HG02798 (cell line): ENCODE results near the gene OPTC.
A peak's percentile ranks its signal among the peaks of the same experiment; 100 is the strongest.

Source experiments
- ATAC-seq: cut with Tn5 transposase; IDR thresholded peaks from one replicate; pipeline ENCODE4 v1.9.1; 2021; ENCODE audit warnings: mild to moderate bottlenecking; ENCODE audit not compliant: unreplicated experiment, poor library complexity

The OPTC gene

DNA sequence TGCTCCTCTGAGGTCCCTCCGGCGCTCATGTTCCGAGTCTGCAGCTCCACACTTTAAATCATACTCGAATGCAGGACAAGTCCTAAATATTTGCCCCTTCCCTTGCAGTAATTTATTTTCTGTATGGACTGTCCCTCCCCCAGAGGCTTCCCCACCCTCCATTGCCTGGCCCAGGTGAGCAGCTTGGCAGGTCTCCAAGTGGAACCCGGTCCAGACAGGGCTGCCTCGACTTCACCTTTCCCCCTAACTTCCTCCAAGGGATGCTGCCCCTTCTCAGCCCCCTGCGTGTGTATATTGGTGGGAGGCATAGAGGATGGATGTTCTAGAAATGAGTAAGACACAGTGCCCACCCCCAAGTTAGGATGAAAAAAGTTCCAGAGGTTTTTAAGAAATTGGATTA is 5.4 kb upstream of the OPTC start:
- ATAC-seq: no peak

DNA sequence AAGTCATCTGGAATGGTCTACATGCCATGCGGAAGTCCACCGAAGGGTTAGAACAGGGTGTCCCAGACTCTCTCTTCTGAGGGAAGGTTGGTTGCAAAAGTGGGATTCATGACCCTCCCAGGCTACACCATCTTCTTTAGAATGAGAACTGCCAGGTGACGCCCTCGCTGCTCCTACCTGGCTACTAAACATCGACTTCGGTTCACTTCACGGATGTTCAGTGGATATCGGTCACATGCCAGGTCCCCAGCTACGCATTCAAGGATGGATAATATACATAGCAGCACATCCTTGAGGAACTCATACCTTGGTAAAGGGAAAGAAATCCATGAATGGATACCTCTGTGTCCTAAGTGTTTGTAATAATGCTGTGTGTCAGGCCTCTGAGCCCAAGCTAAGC is 3.3 kb upstream of the OPTC start:
- ATAC-seq: no peak

DNA sequence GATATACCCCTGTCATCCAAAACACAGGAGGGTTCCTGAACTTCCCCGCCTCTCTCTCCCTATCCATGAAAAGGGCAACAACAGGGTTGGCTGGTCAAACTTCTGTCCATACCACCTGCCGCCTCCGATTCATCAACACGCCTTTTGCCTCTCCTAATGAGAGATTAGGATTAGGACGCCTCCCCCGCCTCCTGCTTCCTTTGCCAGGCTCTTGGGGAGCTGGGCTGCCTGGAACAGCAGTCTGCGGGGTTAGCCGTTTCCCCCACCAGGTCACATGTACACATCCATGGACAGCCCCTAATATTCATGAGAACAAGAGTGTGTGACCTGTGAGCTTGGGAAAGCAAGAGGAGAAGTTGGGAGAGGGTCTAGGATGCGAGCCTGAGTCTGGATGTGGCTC is 2.3 kb upstream of the OPTC start:
- no peak for ATAC-seq

DNA sequence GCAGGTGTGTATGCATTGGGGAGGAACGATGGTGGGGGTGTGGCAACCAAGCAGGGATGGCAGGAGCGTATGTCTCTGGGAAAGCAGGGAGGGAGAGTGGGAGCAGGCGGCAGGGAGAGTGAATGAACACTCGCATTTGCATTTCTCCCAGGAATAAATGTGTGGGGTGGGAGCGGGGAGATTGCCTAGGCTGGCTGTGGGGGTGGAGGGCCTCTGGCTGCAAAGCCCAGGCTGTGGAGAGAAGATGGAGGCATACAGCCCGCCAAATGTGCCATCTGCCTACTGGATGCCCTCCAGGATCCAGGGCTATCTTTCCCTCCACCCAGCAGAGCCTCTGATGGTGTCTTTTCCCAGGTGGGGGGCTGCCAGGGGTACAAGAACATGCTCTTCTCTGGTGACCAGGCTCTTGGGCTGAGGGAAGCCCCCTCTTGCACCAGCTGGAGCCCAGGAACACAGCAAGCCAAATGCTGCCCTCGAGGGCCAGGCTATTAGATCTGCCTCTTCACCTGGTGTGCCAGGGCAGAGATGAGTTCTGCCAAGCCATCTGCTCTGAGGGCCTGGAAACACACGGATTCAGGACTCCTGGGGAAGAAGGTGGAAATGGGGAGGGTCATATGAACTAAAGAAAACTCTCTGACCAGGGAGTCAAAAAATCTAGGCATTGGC is 1.7 kb upstream of the OPTC start:
- no peak for ATAC-seq

DNA sequence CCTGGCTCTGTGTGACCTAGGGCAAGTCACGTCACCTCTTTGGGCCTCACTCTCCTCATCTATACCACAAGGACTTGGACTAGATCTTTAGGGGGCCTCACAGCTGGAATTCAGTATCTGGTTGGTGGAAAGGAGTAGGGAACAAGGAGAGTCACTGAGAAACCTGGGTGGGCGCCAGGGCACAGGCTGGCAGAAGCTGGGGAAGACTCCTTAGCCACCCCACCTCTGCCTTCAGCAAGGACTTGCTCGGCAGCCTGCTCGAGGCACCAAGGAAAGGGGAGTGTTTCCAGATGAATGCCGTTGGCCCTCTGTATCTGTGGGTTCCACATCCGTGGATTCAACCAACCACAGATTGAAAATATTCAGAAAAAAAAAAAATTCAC is 1.2 kb upstream of the OPTC start:
- ATAC-seq: no peak

DNA sequence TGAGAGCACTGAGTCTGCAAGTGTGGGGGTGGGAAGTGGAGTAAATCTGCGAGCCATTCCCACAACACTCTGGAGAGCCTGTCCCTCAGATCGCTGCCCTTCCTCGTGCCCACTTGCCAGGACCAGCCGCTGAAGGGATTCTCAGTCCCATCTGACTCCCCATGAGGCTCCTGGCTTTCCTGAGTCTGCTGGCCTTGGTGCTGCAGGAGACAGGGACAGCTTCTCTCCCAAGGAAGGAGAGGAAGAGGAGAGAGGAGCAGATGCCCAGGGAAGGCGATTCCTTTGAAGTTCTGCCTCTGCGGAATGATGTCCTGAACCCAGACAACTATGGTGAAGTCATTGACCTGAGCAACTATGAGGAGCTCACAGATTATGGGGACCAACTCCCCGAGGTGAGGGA is 1.9 kb downstream of the OPTC start:
- no peak for ATAC-seq

DNA sequence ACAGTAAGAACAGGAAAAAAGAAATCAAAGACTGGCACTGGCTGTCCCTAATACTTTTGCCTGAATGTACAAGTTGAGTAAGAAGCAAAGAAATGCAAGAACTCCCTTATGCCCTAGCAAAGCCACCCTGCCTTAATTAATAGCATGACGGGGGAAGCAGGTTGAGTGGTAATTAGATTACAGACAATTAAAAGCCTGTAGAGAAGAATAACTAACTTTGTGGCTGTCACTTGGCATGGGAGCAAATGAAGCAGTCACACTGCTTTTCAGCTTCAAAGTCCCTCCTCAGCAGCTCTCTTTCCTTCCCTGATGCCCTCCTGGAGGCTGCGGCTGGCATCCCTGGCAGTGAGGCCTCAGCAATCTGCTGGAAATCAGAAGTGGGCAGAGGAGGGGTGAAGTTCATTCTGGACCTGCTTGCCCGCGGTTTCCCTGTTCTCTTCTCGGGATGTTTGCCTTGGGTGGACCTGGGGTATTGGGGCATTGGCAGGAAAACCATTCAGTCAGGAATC is 3.4 kb downstream of the OPTC start:
- ATAC-seq: no peak

DNA sequence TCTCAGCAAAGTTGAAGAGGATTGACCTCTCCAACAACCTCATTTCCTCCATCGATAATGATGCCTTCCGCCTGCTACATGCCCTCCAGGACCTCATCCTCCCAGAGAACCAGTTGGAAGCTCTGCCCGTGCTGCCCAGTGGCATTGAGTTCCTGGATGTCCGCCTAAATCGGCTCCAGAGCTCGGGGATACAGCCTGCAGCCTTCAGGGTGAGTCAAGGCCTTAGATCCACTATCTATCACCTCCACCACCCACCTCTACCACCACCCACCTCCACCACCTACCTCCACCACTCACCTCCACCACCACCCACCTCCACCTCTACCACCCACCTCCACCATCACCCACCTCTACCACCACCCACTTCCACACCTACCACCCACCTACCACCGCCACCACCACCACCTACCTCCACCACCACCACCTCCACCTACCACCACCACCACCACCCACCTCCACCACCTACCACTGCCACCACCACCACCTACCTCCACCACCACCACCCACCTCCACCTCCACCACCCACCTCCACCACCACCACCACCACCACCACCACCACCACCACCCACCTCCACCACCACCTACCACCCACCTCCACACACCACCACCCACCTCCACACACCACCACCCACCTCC is 5.8 kb downstream of the OPTC start:
- ATAC-seq: no peak

DNA sequence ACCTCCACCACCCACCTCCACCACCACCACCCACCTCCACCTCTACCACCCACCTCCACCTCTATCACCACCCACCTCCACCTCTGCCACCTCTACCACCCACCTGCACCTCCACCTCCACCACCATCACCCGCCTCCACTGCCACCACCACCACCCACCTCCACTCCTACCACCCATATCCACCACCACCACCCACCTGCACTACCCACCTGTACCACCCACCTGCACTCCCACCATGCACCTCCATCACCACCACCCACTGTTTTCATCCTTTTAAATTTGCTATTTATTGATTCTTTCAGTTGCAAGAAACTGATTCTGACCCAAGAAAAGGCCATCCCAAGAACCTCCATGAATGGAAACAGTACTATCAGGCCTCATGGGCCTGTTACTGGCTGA is 6.3 kb downstream of the OPTC start:
- no peak for ATAC-seq

DNA sequence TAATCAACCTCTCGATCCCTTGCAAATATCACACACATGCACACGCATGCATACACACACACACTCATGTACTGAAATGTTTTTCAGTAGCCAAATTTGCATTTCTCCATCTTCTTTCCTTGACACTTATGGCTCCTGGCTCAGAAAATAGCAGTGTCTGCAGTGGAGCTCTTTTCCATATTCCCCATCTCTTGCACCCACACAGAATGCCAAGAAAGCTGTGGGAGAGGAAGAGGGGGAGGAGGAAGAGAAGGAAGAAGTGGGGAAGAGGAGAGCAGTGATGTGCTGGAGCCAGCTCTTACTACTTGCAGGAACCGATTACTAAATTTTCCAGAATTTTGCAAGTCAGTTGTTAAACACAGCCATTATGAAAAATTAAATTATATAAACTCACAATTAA is 9.9 kb downstream of the OPTC start:
- no peak for ATAC-seq

DNA sequence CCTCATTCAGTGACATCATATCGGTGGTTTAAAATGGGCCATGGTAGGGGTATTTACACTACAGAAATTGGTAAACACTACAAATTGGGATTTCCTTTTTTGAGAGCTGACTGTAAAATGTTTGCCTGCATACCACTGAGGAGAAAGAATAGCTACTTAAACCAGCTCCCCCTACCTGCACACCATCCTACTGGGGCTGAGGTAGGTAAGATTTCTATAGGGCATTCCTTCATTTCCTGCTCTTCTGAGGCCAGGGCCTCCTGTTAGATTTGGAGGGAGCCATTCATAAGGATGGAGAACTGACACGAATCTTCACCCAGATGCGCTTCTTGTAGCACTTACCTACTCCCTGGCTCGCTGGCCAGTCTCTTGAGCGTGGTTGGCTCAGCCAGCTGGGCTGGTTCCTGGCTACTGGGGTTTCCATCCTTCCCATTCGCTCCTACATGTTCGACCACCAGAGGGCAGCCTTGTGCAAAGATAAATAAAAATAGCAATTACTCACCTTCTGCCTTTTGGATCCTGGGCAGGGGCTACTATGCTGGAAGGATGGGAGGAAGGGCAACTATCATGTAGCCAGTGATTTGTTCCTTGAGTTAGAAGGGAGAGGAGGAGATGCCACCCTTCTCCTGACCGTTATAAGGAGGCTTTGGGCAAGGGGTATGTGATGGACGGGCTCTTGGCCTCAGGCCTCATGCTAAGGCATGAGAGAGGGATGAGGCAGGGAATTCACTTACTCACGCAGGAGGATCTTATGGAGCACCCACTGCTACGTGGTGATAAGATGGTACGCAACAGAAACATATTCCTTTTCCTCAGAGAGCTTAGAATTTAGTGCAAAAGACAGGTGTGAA is 10.7 kb downstream of the OPTC start:
- peak; percentile 53 for ATAC-seq

DNA sequence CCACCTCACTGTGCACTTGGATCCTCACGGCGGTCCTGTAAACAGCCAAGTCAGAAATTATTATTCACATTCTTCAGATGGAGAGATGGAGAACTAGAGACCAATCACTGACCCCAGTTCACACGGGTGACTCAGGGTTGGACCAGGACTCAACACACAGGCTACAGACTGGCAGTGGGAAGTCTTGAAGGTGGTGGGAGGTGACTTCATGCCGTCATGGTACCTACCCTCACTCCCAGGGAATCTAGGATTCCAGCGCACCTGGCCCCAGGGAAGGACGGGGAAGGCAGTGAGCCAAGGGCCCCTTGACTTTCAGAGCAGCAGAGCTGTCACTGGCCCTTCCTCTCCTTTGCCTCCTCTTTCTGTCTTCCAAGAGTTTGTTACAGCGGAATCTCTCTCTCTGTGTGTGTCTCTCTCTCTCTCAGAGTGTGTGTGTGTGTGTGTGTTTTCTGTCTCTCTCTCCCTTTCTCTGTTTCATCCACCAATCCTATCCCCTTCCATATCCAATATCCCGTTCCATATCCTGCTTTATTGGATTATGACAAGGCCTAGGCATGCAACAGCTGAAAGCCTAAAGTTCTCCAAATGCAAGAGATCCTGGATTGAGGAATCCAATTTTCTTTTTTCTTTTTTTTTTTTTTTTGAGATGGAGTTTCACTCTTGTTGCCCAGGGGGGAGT is 11.7 kb downstream of the OPTC start:
- ATAC-seq: no peak

DNA sequence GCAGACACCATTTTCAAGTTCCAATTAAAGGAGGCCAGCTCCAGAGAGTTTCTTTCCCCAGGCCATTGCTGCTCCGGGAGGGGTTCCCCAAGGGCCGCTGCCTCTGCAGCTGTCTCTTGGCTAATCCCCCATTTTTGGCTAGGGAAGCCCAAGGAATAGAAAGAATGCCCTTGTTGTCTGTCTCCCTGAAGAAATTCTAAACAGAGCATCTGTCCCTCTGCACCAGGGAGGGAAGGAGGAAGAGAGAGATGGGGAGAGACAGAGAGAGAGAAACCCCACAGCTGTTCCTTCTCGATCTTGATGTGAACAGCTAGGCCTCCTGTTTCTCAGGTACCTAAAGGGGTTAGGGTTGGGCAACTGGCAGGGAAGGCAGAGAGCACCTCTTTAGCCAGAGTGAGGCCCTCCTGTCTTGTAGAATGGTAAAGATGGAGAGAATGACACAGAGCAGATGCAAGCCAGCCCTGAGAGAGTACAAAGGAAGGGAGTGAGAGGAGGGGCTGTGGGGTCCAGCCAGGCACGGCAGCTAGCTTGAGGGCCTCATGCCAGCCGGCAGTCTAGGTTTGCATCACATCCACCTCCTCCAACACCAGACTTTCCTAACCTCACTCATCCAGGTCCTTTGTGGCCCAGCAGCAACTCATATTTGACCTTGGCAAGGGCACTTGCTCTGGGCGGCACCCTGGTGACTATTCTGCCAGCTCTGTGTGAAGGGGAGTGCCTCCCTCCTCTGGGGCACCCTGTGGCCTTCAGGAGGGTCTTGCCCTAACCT is 13.1 kb downstream of the OPTC start:
- ATAC-seq: no peak

DNA sequence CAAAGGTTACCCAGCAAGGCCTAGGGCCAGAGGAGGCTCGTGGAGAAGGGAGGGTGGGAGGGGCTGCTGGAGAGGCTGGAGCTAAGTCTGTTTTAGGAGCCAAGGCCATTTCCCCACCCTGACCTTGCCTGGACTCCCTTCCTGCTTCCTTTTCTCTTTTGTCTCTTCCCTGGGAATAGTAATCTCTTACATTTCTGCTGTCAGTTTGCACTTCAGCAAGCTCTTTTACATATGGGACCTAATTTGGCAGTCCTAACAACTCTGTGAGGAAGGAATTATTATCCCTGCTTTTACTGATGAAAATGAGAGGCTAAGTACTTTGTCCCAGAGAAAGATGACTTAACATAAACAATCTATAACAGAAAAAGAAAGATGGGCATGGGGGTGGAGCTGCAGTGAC is 13.8 kb downstream of the OPTC start:
- ATAC-seq: no peak

DNA sequence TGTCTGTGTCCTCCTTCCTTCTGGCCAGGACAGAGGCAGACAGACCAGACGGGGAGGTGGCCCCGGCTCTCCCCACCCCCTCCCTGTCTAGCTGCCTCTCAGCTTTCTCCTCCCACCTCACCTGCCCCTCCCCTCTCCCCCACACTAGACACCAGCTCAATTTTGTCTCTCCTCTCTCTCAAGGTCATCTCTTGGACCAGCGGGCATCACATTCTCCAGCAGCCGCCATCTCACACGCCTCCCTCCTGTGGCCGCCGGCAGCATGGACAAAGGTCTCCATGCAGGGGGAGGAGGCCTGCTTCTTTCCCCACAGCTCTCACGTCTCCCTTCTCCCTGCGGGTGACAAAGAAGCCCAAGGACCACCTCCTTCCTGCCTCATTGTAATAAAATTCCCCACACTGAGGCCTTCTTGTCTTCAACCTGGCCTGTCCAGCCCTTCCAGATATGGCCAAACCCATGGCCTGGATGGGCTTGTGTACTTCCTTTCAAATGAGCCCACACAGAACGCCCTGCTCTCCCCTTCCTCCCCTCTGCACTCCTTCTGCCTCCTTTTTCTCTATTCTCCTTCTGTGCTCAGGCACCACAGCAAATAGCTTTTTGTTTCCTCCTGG is 14.6 kb downstream of the OPTC start:
- ATAC-seq: no peak

DNA sequence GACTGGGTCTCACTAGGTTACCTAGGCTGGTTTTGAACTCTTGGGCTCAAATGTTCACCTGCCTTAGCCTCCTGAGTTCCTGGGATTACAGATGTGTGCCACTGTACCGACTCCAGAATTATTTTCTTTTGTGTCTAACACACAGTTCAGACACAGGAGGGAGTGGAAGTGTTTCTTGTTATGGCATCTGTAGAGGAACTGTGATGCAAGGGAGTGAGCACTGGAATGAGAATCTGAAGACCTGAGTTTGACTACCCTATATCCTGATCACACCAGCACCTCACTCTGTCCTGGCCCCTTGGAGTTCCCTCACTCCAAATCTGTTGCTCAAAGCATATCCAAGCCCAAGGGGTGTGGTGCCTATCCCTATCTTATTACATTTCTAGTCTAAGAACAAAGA is 15.2 kb downstream of the OPTC start:
- ATAC-seq: no peak

DNA sequence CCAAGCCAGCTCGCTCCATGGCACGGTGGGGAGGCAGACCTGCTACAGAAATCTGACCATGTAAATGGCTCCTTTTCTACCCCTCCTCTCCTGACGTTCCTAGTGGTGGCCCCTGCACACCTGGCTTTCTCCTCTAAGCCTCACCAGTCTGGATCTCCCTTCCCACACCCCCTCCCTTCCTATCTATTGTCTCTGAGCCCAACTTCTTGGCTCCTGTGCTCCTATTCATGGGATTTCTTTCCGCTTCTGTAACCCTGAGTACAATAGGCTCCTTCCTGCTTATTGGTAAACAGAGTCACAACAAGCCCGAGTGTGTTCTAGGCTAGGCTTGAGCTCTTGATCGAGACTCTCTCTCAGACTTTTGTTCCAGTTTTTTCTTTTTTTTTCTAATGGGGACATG is 17.6 kb downstream of the OPTC start:
- no peak for ATAC-seq

DNA sequence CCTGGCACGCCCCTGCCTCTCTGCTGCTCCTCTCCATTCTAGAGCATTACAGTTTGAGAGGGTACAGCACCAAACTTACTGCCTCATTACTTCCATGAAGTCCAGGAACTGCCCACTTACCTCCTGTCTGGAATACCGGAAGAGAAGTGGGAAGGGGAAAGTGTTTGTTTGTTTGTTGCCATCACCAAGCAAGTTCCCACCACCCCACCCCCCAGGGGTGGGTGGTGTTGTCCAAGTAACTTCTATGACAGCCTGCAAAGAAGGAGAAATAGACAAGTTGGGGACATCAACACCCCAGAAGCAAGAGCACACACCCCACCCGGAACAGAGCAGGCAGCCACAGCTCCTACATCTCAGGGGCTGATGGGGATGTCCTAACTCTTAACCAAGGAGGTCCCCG is 18.0 kb downstream of the OPTC start:
- no peak for ATAC-seq

DNA sequence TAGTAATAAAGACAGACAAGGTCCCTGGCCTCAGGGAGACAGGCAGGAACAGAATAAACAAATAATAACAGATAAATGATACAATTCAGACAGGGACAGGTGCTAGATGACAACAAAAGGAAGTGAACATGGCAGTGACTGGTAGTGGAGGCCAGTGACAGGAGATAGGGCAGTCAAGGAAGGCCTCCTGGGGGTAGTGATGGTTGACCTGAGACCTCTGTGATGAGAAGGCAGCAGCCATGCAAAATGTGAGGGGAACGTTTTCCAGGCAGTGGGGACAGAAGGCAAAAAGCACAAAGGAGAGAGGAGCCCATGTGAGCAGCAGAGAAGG is 18.5 kb downstream of the OPTC start:
- no peak for ATAC-seq
